MV-4-11 (cell line): ENCODE measurements around the gene PNLIPRP3.

Experiments
- DNase-seq: peaks from one replicate; lab custom pipeline; 2025; lab: John Stamatoyannopoulos, UW

Gene PNLIPRP3

GRCh38 chr10:116451711-116452337 lies 24.2 kb downstream of the PNLIPRP3 start:
- no peak for DNase-seq

DNA sequence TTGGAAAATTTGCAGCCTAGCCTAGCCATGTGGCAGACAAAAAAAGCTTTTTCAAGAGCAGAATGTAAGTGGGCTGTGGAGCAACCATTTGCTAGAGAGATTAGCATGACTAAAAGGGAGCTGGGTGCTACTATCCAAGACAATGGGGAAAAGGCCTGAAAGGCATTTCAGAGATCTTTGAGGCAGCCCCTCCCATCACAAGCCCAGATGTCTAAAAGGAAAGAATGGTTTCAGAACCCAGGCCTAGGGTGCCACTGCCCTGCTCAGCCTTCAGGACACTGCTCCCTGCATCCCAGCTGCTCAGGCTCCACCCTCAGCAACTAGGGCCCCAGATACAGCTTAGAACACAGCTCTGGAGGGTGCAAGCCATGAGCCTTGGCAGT lies 24.7 kb downstream of the PNLIPRP3 start:
- DNase-seq, result no peak

- peak; percentile 51 for DNase-seq
These were observed 29.8 kb downstream of the PNLIPRP3 start for GRCh38 chr10:116457488-116457887.

- no peak for DNase-seq
These were observed 32.6 kb downstream of the PNLIPRP3 start for GRCh38 chr10:116460219-116460618.

DNA sequence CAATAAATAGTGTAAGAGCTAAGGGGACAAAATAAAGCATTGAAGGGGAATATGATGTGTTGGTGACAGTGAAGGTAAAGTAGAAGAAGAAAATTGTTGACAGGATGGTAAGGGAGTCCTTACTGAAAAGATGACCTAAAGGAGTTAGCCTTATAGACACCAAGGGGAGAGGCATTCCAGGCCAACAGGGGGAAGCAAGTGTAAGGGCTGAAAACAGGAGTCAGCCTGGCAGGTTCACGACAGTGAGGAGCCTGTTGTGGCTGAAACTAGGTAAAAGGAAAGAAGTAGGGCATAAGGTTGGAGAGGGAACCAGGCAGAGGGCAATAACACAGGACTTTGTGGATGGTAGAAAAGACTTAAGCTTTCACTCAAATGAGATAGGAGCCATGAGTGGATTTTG lies 34.0 kb downstream of the PNLIPRP3 start:
- no peak for DNase-seq

GRCh38 chr10:116464257-116464656 lies 36.6 kb downstream of the PNLIPRP3 start:
- DNase-seq, result no peak

DNA sequence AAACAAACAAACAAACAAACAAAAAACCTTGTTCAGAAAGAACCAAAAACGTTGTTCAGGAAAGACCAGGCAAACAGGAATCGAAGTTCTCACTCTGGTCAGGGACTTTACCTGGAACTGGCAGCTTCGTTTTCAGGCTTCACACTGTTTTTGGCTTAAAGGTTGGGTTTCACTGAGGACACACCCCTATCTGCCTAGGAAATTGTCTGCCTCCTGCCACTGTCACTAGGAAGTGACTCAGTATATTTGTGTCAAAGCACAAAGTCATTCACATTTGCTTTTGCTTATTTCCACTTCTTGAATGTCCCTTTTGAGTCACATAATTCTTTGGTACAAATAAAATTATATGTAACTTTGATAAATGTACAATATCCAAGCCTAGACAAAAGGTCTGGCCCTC lies 37.9 kb downstream of the PNLIPRP3 start:
- DNase-seq, result peak; percentile 20

DNA sequence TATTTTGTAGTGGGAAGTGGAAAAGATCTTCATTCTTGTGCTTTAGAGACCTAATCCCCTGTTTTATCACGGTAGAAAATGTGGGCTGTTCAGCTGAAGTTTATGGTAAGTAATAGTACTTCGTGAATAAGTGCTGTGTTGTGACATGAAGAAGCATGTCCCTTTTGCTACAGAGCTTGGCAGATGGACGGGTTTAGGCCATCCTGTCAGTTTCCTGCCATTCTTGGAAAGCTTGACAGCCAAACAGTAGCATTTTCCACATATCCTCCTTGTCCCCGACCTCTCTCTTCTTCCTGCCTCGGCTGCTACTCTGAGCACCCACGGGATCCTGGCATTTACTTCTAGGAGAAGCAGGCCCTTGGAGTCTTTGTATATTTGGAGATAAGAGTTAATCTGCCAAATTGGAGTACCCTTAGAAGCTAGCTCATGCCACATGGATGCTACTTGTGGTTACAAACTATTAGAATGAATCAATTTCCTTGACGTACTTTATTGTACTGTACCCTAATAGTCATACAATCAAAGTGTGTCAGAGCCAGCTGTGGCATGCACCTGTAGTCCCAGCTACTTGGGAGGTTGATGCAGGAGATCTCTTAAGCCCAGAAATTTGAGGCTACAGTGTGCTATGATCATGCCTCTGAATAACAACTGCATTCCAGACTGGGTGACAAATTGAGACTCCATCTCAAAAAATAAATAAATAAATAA lies 39.2 kb downstream of the PNLIPRP3 start:
- DNase-seq, result no peak

GRCh38 chr10:116469437-116469836 lies 41.8 kb downstream of the PNLIPRP3 start:
- no peak for DNase-seq

DNA sequence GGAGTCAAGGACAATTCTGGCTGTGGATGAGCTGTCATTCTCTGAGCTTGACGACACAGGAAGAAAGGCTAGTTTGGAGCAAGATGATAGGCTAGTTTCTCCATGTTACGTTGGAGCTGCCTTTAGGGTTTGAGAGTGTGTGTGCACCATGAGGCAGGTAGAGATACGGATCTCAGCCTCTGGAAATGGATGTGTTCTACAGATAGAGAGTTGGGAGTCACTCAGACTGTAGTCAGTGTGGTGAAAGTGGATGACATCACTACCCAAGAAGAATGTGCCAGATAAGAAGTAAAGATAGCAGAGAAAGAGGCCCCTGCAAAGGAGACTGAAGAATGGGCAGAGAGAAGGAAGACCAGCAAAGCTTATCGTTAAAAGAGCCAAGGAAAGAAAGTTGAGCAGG lies 42.4 kb downstream of the PNLIPRP3 start:
- no peak for DNase-seq

DNA sequence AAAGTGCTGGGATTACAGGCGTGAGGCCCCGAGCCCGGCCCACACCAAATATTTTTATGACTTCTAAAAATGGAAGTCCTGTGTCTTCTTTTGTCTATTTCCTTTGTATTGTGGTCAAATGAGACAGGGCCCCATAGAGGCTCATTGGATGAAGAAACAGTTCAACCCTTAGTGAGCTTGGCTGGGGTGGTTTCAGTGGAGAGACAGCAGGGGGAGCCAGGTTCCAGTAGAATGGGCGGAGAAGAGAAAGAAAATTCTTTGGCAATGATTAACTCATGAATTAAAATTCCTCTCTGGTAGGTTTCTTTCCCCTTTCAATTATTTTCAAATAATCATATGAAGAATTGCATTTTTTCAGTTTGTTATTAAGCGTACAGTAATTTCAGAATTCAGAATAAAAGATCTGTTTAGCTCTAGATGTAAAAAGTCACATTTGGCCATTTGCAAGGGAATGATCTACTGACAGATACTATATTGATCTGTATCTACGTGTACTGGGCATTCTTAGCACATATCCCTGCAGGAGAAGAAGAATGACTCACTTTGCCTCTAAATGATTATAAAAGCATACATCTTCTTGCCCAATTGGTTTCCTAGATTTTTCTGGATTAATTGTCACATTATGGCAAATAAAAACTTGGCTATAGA lies 43.2 kb downstream of the PNLIPRP3 start:
- peak; percentile 68 for DNase-seq

- DNase-seq, result peak; percentile 22
These were observed 45.2 kb downstream of the PNLIPRP3 start for GRCh38 chr10:116472891-116473290.

DNA sequence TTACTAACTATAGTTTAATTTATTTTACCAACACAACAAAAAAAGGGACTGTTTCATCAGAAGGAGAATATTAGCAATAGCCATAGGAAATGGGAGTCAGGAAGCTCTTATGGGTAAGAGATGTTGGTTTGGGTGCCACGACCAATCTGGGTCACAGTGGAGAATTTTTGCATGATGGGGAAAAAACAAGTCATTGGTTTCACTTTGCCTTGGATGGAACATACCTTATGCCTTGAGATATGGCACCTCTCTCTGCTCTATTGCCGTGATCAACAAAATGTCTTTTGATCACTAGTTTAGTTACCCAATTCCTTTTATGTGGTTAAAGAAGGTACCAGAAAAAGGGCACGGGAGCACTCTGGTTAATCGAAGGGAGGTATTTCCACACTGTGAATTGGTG lies 48.2 kb downstream of the PNLIPRP3 start:
- no peak for DNase-seq

DNA sequence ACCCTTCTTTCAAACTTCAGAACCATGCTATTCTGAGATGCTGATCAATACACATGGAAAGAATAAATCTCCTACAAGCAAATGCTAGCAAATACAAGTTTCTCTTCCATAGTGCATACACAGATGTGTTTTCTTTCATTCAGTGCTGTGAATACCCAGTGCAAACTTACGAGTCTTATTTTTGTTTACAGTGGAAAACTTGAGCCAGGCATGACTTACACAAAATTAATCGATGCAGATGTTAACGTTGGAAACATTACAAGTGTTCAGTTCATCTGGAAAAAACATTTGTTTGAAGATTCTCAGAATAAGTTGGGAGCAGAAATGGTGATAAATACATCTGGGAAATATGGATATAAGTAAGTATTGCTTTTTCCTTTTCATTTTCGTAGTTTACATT lies 48.8 kb downstream of the PNLIPRP3 start:
- no peak for DNase-seq

DNA sequence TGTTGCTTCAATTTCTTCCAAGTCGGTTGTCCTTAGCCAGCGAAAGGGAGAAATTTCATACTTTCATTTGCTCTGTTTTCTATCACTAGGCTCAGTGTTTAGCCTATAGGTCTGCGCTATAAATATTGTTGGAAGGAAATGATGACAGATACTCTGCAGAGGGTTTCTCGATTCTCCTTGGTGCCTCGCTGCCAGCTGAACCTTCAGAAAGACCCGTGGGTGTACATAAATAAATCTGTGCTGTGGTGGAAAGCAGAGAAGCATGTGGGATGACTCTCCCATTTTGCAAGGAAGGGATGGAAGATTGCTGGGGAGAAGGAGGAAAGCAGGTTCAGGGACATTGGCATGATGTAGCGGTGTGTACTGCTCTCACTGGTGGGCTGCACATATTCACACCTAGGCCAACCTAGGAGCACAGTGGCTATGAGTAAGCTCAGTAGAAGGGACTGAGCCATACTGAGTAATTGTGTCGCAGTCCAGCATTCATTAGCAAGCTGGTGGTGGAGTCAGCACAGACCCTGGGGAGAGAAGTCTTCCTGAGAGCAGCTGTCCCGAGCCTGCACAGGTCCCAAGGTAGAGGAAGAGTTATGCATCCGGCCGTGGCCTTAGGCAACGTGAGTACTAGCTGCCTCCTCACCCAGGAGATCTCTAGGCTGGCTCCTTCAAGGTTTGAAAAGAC lies 50.5 kb downstream of the PNLIPRP3 start:
- DNase-seq, result no peak

DNA sequence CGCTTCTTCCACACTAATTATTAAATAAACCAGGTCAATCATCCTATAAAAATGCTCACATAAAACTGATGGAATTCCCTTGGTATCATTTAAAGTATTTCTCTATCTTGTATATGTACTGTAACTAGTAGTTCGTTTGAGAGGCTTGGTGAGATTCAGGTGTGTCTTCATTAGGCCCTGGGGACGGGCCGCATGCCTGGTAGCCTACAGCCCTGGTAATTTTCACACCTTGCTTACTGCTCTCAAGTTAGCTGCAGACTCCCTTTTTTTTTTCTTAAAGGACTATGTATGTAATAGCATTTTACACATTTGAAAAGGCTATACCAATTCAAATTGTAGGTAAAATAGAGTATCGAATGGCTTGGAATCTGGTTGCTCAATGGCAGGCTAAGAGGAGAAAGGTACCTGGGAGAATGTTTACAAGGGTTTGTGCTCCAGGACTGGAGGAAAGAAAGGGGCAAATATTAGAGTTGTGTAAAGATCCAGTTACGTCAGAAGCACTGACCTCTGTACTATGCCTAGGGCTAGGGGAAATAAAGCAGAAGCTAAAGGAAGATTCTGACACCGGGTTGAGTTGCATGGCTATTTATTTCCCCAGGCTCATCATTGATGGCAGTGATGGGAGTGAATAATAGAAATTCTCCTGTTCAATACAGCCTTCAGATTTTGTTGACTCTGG lies 59.3 kb downstream of the PNLIPRP3 start:
- no peak for DNase-seq

DNA sequence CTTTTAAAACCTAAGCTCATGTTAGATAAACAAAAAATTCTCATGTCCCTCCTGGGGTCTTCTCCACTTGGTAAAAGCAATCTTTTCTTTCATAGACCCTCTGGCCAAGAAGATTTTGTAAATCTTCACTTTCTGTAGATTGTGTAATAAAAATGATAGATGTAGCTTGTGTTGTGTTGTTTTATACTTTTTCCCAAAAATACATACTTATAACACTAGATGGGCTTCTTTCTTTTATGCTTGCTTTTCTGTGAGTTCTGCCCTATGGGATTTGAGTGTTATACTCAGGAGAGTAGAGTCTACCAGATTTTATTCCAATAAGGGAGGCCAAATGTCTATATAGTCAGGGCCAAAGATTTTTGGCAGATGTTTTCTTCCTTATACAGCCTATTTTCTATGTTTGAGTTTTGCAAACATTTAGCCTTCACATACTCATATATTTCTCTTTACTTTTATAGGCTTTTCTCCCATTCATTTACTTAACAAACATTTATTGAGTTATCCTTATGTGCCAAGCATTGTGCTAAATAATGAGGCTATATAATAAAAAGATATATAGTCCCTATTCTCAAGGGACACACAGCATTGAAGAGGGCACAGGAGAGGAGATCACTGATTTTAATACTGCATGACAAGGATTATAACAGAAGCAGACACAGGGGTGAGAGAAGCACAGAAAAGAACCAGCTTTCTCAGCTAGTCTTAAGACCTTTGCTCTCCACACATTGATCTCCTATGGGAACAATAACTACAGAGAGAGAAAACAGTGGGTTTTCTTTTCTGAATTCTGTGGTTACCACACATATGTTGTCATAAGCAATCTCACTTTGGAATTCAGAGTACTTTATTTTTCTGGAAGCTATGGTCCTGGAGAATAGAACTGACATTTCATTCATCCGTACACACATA lies 60.1 kb downstream of the PNLIPRP3 start:
- DNase-seq, result no peak

- DNase-seq, result no peak
These were observed 61.8 kb downstream of the PNLIPRP3 start for GRCh38 chr10:116489460-116489859.

DNA sequence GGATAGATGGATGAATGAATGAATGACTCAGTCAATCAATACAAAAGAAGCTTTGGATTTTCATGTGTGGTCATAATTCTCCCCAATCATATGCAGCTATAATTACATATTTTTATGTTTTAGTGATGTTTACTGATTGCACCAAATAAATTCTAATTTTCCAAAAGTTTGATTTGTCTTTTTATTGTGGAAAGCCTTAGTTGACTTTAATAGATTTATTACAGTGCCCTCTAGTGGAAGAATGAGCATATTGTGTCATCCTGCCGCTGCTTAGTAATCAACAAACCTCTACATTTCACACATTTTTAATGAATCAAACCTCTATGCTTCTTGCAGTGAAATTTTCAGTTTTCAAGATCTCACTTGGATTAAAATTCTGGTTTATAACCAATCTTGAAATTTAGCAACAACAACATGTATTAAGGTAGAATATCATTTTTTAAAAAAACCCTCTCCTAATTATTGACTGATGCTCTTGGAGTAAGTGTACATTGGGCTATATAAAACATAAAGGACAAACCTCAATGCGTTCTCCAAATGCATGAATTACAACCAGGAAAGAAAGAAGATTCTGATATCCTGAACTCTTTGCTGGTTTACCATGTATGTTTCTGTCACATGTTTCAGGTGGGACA lies 62.5 kb downstream of the PNLIPRP3 start:
- DNase-seq, result no peak

- DNase-seq, result no peak
These were observed 77.1 kb downstream of the PNLIPRP3 start for GRCh38 chr10:116504786-116505185.

DNA sequence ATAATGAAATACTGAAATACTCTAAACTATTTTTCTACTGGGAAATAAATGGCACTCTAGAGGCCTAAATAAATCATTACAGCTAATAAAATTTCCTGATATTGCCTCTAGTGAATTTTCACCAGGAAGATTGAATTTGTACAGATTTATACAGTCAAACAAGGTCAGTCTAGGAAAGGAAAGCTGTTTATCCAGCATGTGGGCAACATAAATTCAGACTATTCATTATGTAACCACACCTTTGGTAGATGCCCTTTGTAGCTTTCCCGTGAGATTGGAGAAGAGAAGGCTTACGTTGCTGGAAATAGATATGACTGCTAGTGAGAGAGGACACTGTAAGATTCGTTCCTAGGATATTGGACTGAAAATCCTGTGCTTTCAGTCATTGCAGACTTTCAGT lies 82.9 kb downstream of the PNLIPRP3 start:
- no peak for DNase-seq
